HG03064 (cell line): ENCODE results near the gene ARHGAP1.

Experiments used
- ATAC-seq: cut with Tn5 transposase; IDR thresholded peaks from one replicate; pipeline ENCODE4 v1.9.1; 2021; ENCODE audit warnings: low read depth; ENCODE audit not compliant: unreplicated experiment

The ARHGAP1 gene

GRCh38 chr11:46643986-46644385 lies 56.4 kb downstream of the ARHGAP1 start:
- no peak for ATAC-seq

GRCh38 chr11:46643531-46643930 lies 56.9 kb downstream of the ARHGAP1 start:
- no peak for ATAC-seq

GRCh38 chr11:46642627-46643335 lies 57.6 kb downstream of the ARHGAP1 start:
- ATAC-seq = no peak

GRCh38 chr11:46641639-46642038 lies 58.8 kb downstream of the ARHGAP1 start:
- no peak for ATAC-seq

- ATAC-seq = no peak
Measured at GRCh38 chr11:46640036-46640788, 60.2 kb downstream of the ARHGAP1 start.

- no peak for ATAC-seq
Measured at GRCh38 chr11:46639197-46639839, 61.1 kb downstream of the ARHGAP1 start.

GRCh38 chr11:46637546-46637945 lies 62.9 kb downstream of the ARHGAP1 start:
- no peak for ATAC-seq

- no peak for ATAC-seq
Measured at GRCh38 chr11:46635557-46636139, 64.8 kb downstream of the ARHGAP1 start.

- ATAC-seq = no peak
Measured at GRCh38 chr11:46633291-46634217, 66.9 kb downstream of the ARHGAP1 start.

- ATAC-seq = no peak
Measured at GRCh38 chr11:46632502-46632901, 67.9 kb downstream of the ARHGAP1 start.

- ATAC-seq = no peak
Measured at GRCh38 chr11:46631676-46632075, 68.7 kb downstream of the ARHGAP1 start.

- ATAC-seq = no peak
Measured at GRCh38 chr11:46630237-46630636, 70.2 kb downstream of the ARHGAP1 start.

GRCh38 chr11:46628961-46629360 lies 71.5 kb downstream of the ARHGAP1 start:
- ATAC-seq = no peak
